Measurements from ENCODE around the gene MVB12B. TPM values are rescaled to one million over a fixed set of nuclear protein-coding genes. Genes with fewer than 3 reads are reported as not detected.

The MVB12B gene
- total and polyA plus RNA-seq, 2 of the 8 experiments (the other 6 are each of a cell fraction or from before 2014, with no cell fraction given): 2.6 to 5.0 TPM

DNA sequence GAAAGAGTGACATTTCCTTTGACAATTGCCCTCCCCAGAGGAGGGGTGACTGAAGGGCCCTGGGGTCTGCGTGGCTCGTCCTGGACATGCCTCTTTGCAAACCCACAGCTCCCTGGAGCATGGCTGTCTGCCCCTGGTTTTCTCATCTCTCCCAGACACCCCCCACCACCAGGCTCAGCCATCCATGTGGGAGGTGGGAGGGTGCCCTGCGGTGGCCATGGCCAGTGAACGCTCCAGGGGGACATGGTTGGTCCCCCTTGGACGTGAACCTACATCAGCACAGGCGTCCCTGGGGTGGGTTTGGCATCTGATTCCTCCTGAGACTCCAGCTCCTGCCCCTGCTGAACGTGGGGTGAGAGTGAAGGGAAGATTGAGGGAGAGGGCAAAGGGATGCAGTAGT lies 219.4 kb downstream of the MVB12B start:
- Histone ChIP-seq H4K91ac (replicated peaks; ENCODE audit: insufficient read length, low read length) (no peak overlapping the region), H3K4me1 (replicated peaks in 1 of 4; ENCODE audit: control insufficient read depth in 3 of 4, insufficient read depth in 4 of 4, low read length in 3 of 4) (no peaks in the 10 kb centered on the region), H3K79me2 (ENCODE audit: control insufficient read depth in 1 of 2, insufficient read depth in 2 of 2, low read length in 2 of 2) (no peaks in the 10 kb centered on the region), H2BK5ac (ENCODE audit: low read depth, low read length) (no peak overlapping the region), H3K9me3 (ENCODE audit: insufficient read depth in 2 of 2, low read depth in 1 of 2, low read length in 1 of 2) (peaks cover 0 to 3% of the 10 kb centered on the region in 2 experiments; a peak in 1 of 4 replicates), H4K5ac (ENCODE audit: insufficient read length, low read depth, low read length) (no peak overlapping the region), H2BK20ac (ENCODE audit: low read length) (no peak overlapping the region), H3K4ac (replicated peaks; ENCODE audit: insufficient read length, low read depth, low read length) (no peak overlapping the region), H3K18ac (ENCODE audit: extremely low read depth, low read length) (no peak overlapping the region), H3K56ac (replicated peaks; ENCODE audit: insufficient read length, low read depth, low read length) (no peak overlapping the region), H3K27ac (ENCODE audit: low read depth, low read length) (no peak overlapping the region), H3K79me1 (ENCODE audit: low read depth, low read length) (no peaks in the 10 kb centered on the region), H3K4me3 (ENCODE audit: extremely low read depth in 1 of 4, insufficient read depth in 2 of 4, low read depth in 3 of 4, low read length in 4 of 4) (no peak overlapping the region), H4K20me1 (replicated peaks in 1 of 2; ENCODE audit: control insufficient read depth in 1 of 2, insufficient read depth in 2 of 2, low read length in 2 of 2) (no peaks in the 10 kb centered on the region), H2AK5ac (ENCODE audit: low read depth, low read length) (no peak overlapping the region), H2BK15ac (ENCODE audit: low read length) (no peak overlapping the region), H3K9ac (replicated peaks in 1 of 4; ENCODE audit: extremely low read depth in 1 of 4, low read depth in 3 of 4, low read length in 3 of 4) (no peak overlapping the region), H3K23me2 (ENCODE audit: low read depth, low read length) (no peaks in the 10 kb centered on the region), H3K14ac (ENCODE audit: insufficient read length) (no peak overlapping the region), H3K27me3 (replicated peaks in 1 of 4; ENCODE audit: control insufficient read depth in 3 of 4, extremely low read depth in 1 of 4, insufficient read depth in 3 of 4, low read length in 3 of 4) (no peaks in the 10 kb centered on the region), H3K23ac (ENCODE audit: insufficient read length) (no peak overlapping the region), H2BK12ac (ENCODE audit: low read depth, low read length) (no peak overlapping the region), H3K4me2 (ENCODE audit: insufficient read depth in 1 of 2, low read depth in 2 of 2, low read length in 2 of 2) (no peak overlapping the region), H3K36me3 (ENCODE audit: control insufficient read depth in 2 of 4, insufficient read depth in 4 of 4, low read length in 3 of 4) (no peaks in the 10 kb centered on the region), H4K8ac (ENCODE audit: extremely low read depth, insufficient read depth, low read length) (peak overlapping the region; percentile 41; the same call in 1 of the 2 replicates), H2AFZ (ENCODE audit: low read length) (no peak overlapping the region), H2BK120ac (replicated peaks; ENCODE audit: low read depth, low read length) (no peak overlapping the region)
- ChIA-PET POLR2A (ENCODE audit: partially characterized antibody) (no interaction called here), CTCF (ENCODE audit: partially characterized antibody) (interaction anchor here (0.6 to 2.2 kb wide), 5 partner anchors 8 to 47 kb away, joined by 3 to 13 read pairs (median 8); no protein-coding TSS in a partner anchor)
- DNase-seq (ENCODE audit: low read depth in 1 of 2, low spot score in 2 of 2) (no peak), FAIRE-seq (no peak)
- 94% methylated on average over 7 of the region's 7 CpGs; no CpG with 5 or more reads in 1 of the 2 experiments for WGBS, 2 experiments (ENCODE audit: extremely low coverage in 1 of 2, insufficient coverage in 1 of 2, insufficient read length in 1 of 2, insufficient replicate concordance in 2 of 2, low coverage in 1 of 2, low lambda C conversion rate in 2 of 2, missing lambda C conversion rate in 1 of 2)
- TF ChIP-seq NANOG (IDR thresholded peaks at IDR 0.05; ENCODE audit: insufficient read depth, low read depth, low read length, poor library complexity, severe bottlenecking) (no peak), TEAD4 (IDR thresholded peaks at IDR 0.05; ENCODE audit: low read depth, low read length) (no peak), POU5F1 (IDR thresholded peaks at IDR 0.05; ENCODE audit: low read depth, low read length) (no peak), BACH1 (IDR thresholded peaks at IDR 0.05; ENCODE audit: low read length) (no peak)
- TF ChIP-seq, protein P1, sequence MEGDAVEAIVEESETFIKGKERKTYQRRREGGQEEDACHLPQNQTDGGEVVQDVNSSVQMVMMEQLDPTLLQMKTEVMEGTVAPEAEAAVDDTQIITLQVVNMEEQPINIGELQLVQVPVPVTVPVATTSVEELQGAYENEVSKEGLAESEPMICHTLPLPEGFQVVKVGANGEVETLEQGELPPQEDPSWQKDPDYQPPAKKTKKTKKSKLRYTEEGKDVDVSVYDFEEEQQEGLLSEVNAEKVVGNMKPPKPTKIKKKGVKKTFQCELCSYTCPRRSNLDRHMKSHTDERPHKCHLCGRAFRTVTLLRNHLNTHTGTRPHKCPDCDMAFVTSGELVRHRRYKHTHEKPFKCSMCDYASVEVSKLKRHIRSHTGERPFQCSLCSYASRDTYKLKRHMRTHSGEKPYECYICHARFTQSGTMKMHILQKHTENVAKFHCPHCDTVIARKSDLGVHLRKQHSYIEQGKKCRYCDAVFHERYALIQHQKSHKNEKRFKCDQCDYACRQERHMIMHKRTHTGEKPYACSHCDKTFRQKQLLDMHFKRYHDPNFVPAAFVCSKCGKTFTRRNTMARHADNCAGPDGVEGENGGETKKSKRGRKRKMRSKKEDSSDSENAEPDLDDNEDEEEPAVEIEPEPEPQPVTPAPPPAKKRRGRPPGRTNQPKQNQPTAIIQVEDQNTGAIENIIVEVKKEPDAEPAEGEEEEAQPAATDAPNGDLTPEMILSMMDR (IDR thresholded peaks at IDR 0.05; ENCODE audit: control extremely low read depth in 1 of 3, insufficient read depth in 1 of 3, low read depth in 1 of 3, low read length in 3 of 3): no peak
